Smooth muscle cell (in vitro differentiated cells): ENCODE data around the gene JOSD2. TPM values are rescaled to one million over a fixed set of nuclear protein-coding genes. Genes with fewer than 3 reads are reported as not detected.

Source experiments
- DNase-seq: peaks from one replicate; lab custom pipeline; 2025; ENCODE audit not compliant: unreplicated experiment; lab: John Stamatoyannopoulos, UW
- H2AFZ ChIP-seq: fragments of 200-600 bp; sonication (generic); 2 replicates; pipeline ENCODE4 v1.6.0; 2016; ENCODE audit warnings: antibody characterized with exemption, low read depth, mild to moderate bottlenecking
- H3F3A ChIP-seq: fragments of 200-600 bp; sonication (generic); 2 replicates; pipeline ENCODE4 v1.6.0; 2017; ENCODE audit warnings: antibody characterized with exemption, low read depth
- H3K27ac ChIP-seq: fragments of 200-600 bp; sonication (generic); 2 replicates; pipeline ENCODE4 v1.5.1; 2016; ENCODE audit warnings: low read depth, mild to moderate bottlenecking
- H3K27me3 ChIP-seq: fragments of 200-600 bp; sonication (generic); 2 replicates; pipeline ENCODE4 v1.6.1; 2016; ENCODE audit warnings: low read depth, mild to moderate bottlenecking
- H3K36me3 ChIP-seq: fragments of 200-600 bp; sonication (generic); 2 replicates; pipeline ENCODE4 v1.5.1; 2016; ENCODE audit warnings: low read depth
- H3K4me1 ChIP-seq: fragments of 200-600 bp; sonication (generic); 2 replicates; pipeline ENCODE4 v1.5.1; 2016; ENCODE audit warnings: low read depth
- H3K4me2 ChIP-seq: fragments of 200-600 bp; sonication (generic); 2 replicates; pipeline ENCODE4 v1.6.0; 2016; ENCODE audit warnings: mild to moderate bottlenecking
- H3K4me3 ChIP-seq: fragments of 200-600 bp; sonication (generic); 2 replicates; pipeline ENCODE4 v1.5.1; 2016; ENCODE audit warnings: mild to moderate bottlenecking
- H3K79me2 ChIP-seq: fragments of 200-600 bp; sonication (generic); 2 replicates; pipeline ENCODE4 v1.6.0; 2016; ENCODE audit warnings: low read depth, mild to moderate bottlenecking
- H3K9ac ChIP-seq: fragments of 200-600 bp; sonication (generic); 2 replicates; pipeline ENCODE4 v1.6.0; 2016; ENCODE audit warnings: low read depth
- H3K9me3 ChIP-seq: fragments of 200-600 bp; sonication (generic); replicated peaks from 2 replicates; pipeline ENCODE4 v1.5.1; 2016; ENCODE audit warnings: low read depth
- H4K20me1 ChIP-seq: fragments of 200-600 bp; sonication (generic); 2 replicates; pipeline ENCODE4 v1.6.0; 2016; ENCODE audit warnings: low read depth
- WGBS: methylation state at CpG from one replicate; pipeline ENCODE4 v1.1.7; 2016; ENCODE audit warnings: low lambda C conversion rate; 5-methylcytosine and 5-hydroxymethylcytosine counted together
- polyA plus RNA-seq: library from polyadenylated mRNA; unstranded; fragments of >200 nt; fragmentation: Nextera tagmentation; extraction: Ambion mirVana; gene quantifications from 2 replicates; pipeline ENCODE4 v1.2.1, GENCODE V29; 2016
- total RNA-seq: library from RNA; depleted of rRNA; stranded (reverse); fragments of >200 nt; gene quantifications from 2 replicates; pipeline ENCODE4 v1.2.3, GENCODE V29; 2014
- TF ChIP-seq, protein P1 (sequence below): fragments of 200-600 bp; sonication (generic); IDR thresholded peaks from 2 replicates; pipeline ENCODE4 v1.5.1; 2017; ENCODE audit warnings: borderline replicate concordance, mild to moderate bottlenecking, antibody characterized with exemption; ENCODE audit not compliant: insufficient read depth, poor library complexity, severe bottlenecking

Gene JOSD2
- total and polyA plus RNA-seq, 2 experiments from 2014 or later, result 17.1 to 77.6 TPM

DNA sequence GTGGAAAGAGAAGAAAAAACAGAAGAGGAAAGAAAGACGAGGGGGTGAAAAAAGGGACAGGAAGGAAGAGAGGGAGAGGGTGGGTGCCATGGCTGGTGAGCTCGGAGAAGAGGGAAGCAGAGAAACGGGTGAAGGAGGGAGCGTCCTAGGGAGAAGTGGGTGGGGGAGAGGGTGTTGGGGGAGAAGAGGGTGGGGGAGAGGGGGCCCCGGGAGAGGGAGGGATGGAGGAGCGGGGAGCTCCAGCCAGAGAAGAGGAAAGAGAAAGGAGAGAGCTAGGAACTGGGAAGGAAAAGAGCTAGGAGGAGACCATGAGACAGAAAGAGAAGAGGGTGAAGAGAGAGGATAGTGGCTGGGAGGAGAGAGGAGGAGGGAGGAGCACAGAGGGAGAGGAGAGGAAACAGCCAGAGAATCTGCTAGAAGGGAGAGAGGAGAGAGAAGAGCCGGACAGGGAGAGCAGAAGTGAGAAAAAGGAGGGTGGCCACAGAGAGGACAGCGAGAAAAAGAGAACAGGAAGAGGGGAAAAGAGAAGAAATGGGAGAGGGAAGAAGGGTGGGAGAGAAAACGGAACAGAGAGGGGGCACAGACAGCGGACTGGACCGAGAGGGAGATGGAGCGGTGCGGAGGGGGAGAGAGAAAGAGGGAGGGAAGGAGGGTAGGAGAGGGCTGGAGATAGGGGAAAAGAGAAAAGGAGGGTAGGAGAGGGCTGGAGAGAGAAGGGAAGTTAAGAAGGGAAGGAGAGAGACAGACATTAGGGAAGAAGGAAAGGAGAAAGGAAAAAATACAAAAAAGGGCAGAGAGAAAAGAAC is 22.4 kb downstream of the JOSD2 start:
- H3K4me3 ChIP-seq, result no peak overlapping the region
- no peak overlapping the region for H3K27ac ChIP-seq
- H3F3A ChIP-seq, result no peaks in the 10 kb centered on the region
- peaks cover 5% of the 10 kb centered on the region for H3K27me3 ChIP-seq
- H4K20me1 ChIP-seq, result no peaks in the 10 kb centered on the region
- no peaks in the 10 kb centered on the region for H3K36me3 ChIP-seq
- no peaks in the 10 kb centered on the region for H3K9me3 ChIP-seq
- H3K4me1 ChIP-seq, result no peaks in the 10 kb centered on the region
- H3K4me2 ChIP-seq, result peak overlapping the region; percentile 31
- WGBS, result 55% methylated on average over 7 of the region's 13 CpGs
- DNase-seq, result no peak
- TF ChIP-seq, protein P1, sequence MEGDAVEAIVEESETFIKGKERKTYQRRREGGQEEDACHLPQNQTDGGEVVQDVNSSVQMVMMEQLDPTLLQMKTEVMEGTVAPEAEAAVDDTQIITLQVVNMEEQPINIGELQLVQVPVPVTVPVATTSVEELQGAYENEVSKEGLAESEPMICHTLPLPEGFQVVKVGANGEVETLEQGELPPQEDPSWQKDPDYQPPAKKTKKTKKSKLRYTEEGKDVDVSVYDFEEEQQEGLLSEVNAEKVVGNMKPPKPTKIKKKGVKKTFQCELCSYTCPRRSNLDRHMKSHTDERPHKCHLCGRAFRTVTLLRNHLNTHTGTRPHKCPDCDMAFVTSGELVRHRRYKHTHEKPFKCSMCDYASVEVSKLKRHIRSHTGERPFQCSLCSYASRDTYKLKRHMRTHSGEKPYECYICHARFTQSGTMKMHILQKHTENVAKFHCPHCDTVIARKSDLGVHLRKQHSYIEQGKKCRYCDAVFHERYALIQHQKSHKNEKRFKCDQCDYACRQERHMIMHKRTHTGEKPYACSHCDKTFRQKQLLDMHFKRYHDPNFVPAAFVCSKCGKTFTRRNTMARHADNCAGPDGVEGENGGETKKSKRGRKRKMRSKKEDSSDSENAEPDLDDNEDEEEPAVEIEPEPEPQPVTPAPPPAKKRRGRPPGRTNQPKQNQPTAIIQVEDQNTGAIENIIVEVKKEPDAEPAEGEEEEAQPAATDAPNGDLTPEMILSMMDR, result no peak
- no peaks in the 10 kb centered on the region for H3K79me2 ChIP-seq
- H2AFZ ChIP-seq, result no peak overlapping the region
- no peak overlapping the region for H3K9ac ChIP-seq

DNA sequence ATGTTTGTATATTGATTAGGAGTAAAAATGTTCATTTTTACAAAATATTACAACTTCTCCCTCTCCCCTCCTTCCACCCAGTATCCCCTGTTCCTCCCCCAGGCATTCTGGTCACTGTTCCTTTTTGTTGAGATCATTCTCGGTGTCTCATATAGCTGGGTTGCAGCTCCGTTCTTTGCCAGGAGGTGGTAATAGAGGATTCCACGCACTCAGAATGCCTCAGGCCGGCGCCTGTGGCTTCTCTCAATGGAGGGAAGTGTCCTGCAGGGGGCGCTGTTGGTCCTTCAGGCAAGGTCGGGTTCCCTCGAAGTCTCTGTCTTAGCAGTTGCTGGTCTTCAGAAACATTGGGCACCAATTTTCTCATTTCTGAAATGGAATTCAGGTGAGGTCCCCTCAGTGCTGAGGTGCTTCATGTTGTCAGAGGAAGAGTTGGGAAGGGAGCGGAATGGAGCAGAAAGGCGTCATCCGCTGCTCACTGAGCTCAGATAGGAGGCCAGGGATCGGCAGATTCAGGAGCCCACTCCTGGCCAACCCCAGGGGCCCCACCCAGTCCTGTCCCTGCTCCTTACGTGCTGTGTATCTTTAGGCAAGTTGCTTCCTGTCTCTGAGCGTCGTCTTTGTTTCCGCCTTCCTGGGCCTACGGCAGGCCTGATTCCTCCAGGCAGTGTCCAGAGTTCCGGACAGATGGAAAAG is 24.0 kb downstream of the JOSD2 start:
- H3K9me3 ChIP-seq, result no peaks in the 10 kb centered on the region
- no peak for DNase-seq
- WGBS, result 78% methylated on average over 17 of the region's 18 CpGs

DNA sequence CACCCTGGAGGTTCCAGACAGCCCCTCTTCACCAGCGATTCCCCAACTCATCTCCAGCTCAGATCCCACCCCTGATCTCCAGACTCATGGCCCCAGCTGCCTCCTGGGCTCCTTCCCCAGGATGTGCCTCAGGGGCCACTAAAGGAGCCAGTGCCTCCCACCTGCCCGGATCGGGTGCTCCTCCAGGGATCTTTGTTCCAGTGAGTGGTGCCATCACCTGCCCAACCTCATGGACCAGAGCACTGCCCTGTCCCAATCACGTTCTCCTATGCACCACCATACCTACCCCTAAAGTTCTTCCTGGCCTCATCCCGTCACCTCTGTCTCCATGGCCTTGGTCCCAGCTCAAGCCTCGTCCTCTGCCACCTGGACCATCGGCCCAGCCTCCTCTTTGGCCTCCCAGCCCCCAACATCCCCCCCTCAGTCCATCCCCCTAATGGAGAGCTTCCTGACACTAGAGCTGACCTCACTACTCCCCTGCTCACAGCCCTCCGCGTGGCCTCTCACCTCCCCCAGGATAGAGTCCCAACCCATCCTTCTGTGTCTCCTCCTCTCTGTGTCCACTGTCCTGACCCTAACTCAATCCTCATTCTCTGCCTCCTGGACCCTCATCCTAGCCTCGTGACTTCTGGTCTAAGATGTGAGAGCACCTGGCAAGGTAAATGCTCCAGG is 25.6 kb downstream of the JOSD2 start:
- Histone ChIP-seq H3K36me3 (no peaks in the 10 kb centered on the region), H3K4me3 (no peak overlapping the region), H3K79me2 (no peaks in the 10 kb centered on the region), H3K4me1 (no peaks in the 10 kb centered on the region), H4K20me1 (no peaks in the 10 kb centered on the region), H3F3A (no peaks in the 10 kb centered on the region), H3K4me2 (no peak overlapping the region), H3K27me3 (no peaks in the 10 kb centered on the region), H2AFZ (no peak overlapping the region), H3K9ac (no peak overlapping the region), H3K27ac (no peak overlapping the region), H3K9me3 (no peaks in the 10 kb centered on the region)
- WGBS, result 98% methylated on average over 10 of the region's 10 CpGs
- TF ChIP-seq, protein P1, result no peak
- no peak for DNase-seq

More for the DNA sequence above, 24.0 kb downstream of the JOSD2 start:
- no peak overlapping the region for H3K4me3 ChIP-seq
- no peak overlapping the region for H2AFZ ChIP-seq
- TF ChIP-seq, protein P1, result peak; percentile 56
- no peak overlapping the region for H3K4me2 ChIP-seq
- no peaks in the 10 kb centered on the region for H3K4me1 ChIP-seq
- no peaks in the 10 kb centered on the region for H3F3A ChIP-seq
- H3K27ac ChIP-seq, result no peak overlapping the region
- H4K20me1 ChIP-seq, result no peaks in the 10 kb centered on the region
- H3K36me3 ChIP-seq, result no peaks in the 10 kb centered on the region
- H3K9ac ChIP-seq, result no peak overlapping the region
- H3K27me3 ChIP-seq, result no peaks in the 10 kb centered on the region
- H3K79me2 ChIP-seq, result no peaks in the 10 kb centered on the region
